GM23338 (cell line): ENCODE results near the gene EDN1. TPM values are rescaled to one million over a fixed set of nuclear protein-coding genes. Genes with fewer than 3 reads are reported as not detected.

Experiments used
- ATAC-seq: fragments of 200-7000 bp; cut with Tn5 transposase; 3 replicates; pipeline ENCODE4 v1.9.1; 2020
- DNase-seq: peaks from one replicate; pipeline ENCODE4 v3.0.0-alpha.2; 2015; ENCODE audit warnings: low spot score
- H2AFZ ChIP-seq: fragments of 200-600 bp; sonication (generic); 2 replicates; pipeline ENCODE4 v1.8.0; 2016; ENCODE audit warnings: antibody characterized with exemption, mild to moderate bottlenecking, moderate library complexity
- H3F3A ChIP-seq: fragments of 200-600 bp; sonication (generic); replicated peaks from 2 replicates; pipeline ENCODE4 v1.8.0; 2017; ENCODE audit warnings: antibody characterized with exemption, mixed run types, low read depth
- H3K27ac ChIP-seq: fragments of 200-600 bp; sonication (generic); 2 replicates; pipeline ENCODE4 v1.6.1; 2016; ENCODE audit warnings: low read depth
- H3K27me3 ChIP-seq: fragments of 200-600 bp; sonication (generic); 2 replicates; pipeline ENCODE4 v1.8.0; 2016; ENCODE audit warnings: mild to moderate bottlenecking, mixed run types, moderate library complexity; ENCODE audit not compliant: insufficient read depth
- H3K36me3 ChIP-seq: fragments of 200-600 bp; sonication (generic); 2 replicates; pipeline ENCODE4 v1.8.0; 2016; ENCODE audit warnings: mild to moderate bottlenecking; ENCODE audit not compliant: insufficient read depth
- H3K4me1 ChIP-seq: fragments of 200-600 bp; sonication (generic); 2 replicates; pipeline ENCODE4 v1.8.0; 2016; ENCODE audit warnings: mild to moderate bottlenecking, moderate library complexity; ENCODE audit not compliant: insufficient read depth
- H3K4me2 ChIP-seq: fragments of 200-600 bp; sonication (generic); 2 replicates; pipeline ENCODE4 v1.7.1; 2017; ENCODE audit warnings: mixed run types
- H3K4me3 ChIP-seq: fragments of 200-600 bp; sonication (generic); 2 replicates; pipeline ENCODE4 v1.6.1; 2016; ENCODE audit warnings: mixed run types
- H3K79me2 ChIP-seq: fragments of 200-600 bp; sonication (generic); replicated peaks from 2 replicates; pipeline ENCODE4 v1.8.0; 2017; ENCODE audit warnings: mild to moderate bottlenecking; ENCODE audit not compliant: insufficient read depth
- H3K9me2 ChIP-seq: fragments of 200-600 bp; sonication (generic); 2 replicates; pipeline ENCODE4 v1.8.0; 2017; ENCODE audit not compliant: insufficient read depth
- H4K20me1 ChIP-seq: fragments of 200-600 bp; sonication (generic); replicated peaks from 2 replicates; pipeline ENCODE4 v1.8.0; 2017; ENCODE audit warnings: mild to moderate bottlenecking; ENCODE audit not compliant: insufficient read depth
- H3K27ac Mint-ChIP-seq: 2 replicates; pipeline ENCODE4 v1.8.0; 2020; ENCODE audit warnings: inconsistent platforms, mild to moderate bottlenecking, moderate library complexity, mixed read lengths
- H3K27me3 Mint-ChIP-seq: 3 replicates; pipeline ENCODE4 v1.8.0; 2022; ENCODE audit warnings: low read depth, mild to moderate bottlenecking, moderate library complexity, mixed read lengths, inconsistent platforms; ENCODE audit not compliant: insufficient read depth, poor library complexity
- H3K36me3 Mint-ChIP-seq: 3 replicates; pipeline ENCODE4 v1.8.0; 2021; ENCODE audit warnings: low read depth, mild to moderate bottlenecking, inconsistent platforms, moderate library complexity, mixed read lengths
- H3K4me1 Mint-ChIP-seq: 3 replicates; pipeline ENCODE4 v1.8.0; 2020; ENCODE audit warnings: mild to moderate bottlenecking, inconsistent platforms, mixed read lengths
- H3K4me3 Mint-ChIP-seq: 3 replicates; pipeline ENCODE4 v1.8.0; 2021; ENCODE audit warnings: moderate library complexity, mild to moderate bottlenecking, inconsistent platforms, mixed read lengths
- H3K9me3 Mint-ChIP-seq: 3 replicates; pipeline ENCODE4 v1.8.0; 2020; ENCODE audit warnings: moderate library complexity, mild to moderate bottlenecking, inconsistent platforms, mixed read lengths
- JUNB ChIP-seq: IDR thresholded peaks from one replicate; pipeline ENCODE4 v1.6.1; 2016; ENCODE audit warnings: antibody characterized with exemption; ENCODE audit not compliant: unreplicated experiment
- POLR2AphosphoS5 ChIP-seq: IDR thresholded peaks from 2 replicates; pipeline ENCODE4 v1.6.1; 2016; ENCODE audit warnings: antibody characterized with exemption, low read depth
- ZNF331 ChIP-seq: fragments of 250-450 bp; sonication (Bioruptor Pico); IDR thresholded peaks from 2 replicates; pipeline ENCODE4 v1.5.0; 2020; ENCODE audit warnings: low read depth, mild to moderate bottlenecking, moderate library complexity
- polyA plus RNA-seq: library from polyadenylated mRNA; unstranded; fragments of >200 nt; fragmentation: Nextera tagmentation; extraction: Ambion mirVana; gene quantifications from 2 replicates; pipeline ENCODE4 v1.2.1, GENCODE V29; 2016
- total RNA-seq: library from RNA; depleted of rRNA; stranded (reverse); fragments of >200 nt; shearing (Covaris generic); gene quantifications from 2 replicates; pipeline ENCODE4 v1.2.3, GENCODE V29; 2014
- TF ChIP-seq, protein P1 (sequence below): fragments of 250-450 bp; sonication (Bioruptor Pico); IDR thresholded peaks from 2 replicates; pipeline ENCODE4 v1.5.0; 2020; ENCODE audit warnings: mild to moderate bottlenecking, moderate library complexity
- TF ChIP-seq, protein P2 (sequence below), 2 experiments: fragments of 200-600 bp in 1 of 2; sonication (generic) in 1 of 2; conservative IDR thresholded peaks; 2 replicates each; pipeline versions ENCODE4 v1.5.1 to v1.6.1; 2016 to 2017; ENCODE audit warnings: antibody characterized with exemption in 2 of 2, low read depth in 2 of 2, mild to moderate bottlenecking in 2 of 2, moderate library complexity in 1 of 2
- TF ChIP-seq, protein P3 (sequence below): IDR thresholded peaks from 2 replicates; pipeline ENCODE4 v1.6.1; 2016; ENCODE audit warnings: antibody characterized with exemption

EDN1 gene
- total and polyA plus RNA-seq, 2 experiments from 2014 or later, result 0.80 to 1.2 TPM

DNA sequence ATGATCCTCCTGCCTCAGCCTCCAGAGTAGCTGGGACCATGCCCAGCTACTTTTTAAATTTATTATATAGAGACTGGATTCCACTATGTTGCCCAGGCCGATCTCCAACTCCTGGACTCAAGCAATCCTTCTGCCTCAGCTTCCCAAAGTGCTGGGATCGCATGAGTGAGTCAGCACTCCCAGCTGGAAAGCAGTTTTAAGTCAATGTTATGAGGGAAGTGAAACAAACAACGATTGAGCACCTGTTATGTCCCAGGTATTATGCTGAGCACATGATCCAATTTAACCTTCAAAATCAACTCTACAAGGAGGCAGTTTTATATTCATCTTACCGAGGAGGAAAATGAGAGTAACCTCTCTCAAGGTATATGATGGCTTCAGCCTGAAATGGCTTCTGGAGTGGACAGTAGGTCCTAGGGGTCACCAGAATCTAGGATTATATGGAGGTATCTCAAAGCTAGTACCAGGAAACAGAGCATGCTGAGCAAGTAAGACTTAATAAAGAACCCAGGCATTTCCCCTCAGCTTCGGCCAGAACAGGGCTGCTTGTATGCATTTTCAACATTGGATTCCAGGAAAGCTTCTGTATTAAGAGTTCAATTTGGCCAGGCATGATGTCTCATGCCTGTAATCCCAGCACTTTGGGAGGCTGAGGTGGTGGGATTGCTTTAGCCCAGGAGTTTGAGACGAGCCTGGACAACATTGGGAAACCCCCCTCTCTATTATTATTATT, 55.0 kb downstream of the EDN1 start:
- peaks cover 9% of the 10 kb centered on the region; the same call in 2 of the 3 replicates for H3K4me1 Mint-ChIP-seq
- no peaks in the 10 kb centered on the region for H3K27me3 Mint-ChIP-seq
- Histone ChIP-seq H2AFZ (no peak overlapping the region), H3F3A (no peaks in the 10 kb centered on the region), H3K9me2 (peaks cover 4% of the 10 kb centered on the region; the same call in 1 of the 2 replicates), H3K36me3 (no peaks in the 10 kb centered on the region), H3K27me3 (no peaks in the 10 kb centered on the region), H3K4me1 (no peaks in the 10 kb centered on the region; the same call in 1 of the 2 replicates), H4K20me1 (no peaks in the 10 kb centered on the region), H3K4me2 (no peak overlapping the region), H3K4me3 (no peak overlapping the region), H3K27ac (no peak overlapping the region), H3K79me2 (no peaks in the 10 kb centered on the region)
- no peak overlapping the region for H3K4me3 Mint-ChIP-seq
- DNase-seq (no peak), ATAC-seq (no peak)
- H3K27ac Mint-ChIP-seq, result no peak overlapping the region
- peaks cover 4% of the 10 kb centered on the region for H3K36me3 Mint-ChIP-seq
- TF ChIP-seq JUNB, result no peak
- TF ChIP-seq, protein P1, sequence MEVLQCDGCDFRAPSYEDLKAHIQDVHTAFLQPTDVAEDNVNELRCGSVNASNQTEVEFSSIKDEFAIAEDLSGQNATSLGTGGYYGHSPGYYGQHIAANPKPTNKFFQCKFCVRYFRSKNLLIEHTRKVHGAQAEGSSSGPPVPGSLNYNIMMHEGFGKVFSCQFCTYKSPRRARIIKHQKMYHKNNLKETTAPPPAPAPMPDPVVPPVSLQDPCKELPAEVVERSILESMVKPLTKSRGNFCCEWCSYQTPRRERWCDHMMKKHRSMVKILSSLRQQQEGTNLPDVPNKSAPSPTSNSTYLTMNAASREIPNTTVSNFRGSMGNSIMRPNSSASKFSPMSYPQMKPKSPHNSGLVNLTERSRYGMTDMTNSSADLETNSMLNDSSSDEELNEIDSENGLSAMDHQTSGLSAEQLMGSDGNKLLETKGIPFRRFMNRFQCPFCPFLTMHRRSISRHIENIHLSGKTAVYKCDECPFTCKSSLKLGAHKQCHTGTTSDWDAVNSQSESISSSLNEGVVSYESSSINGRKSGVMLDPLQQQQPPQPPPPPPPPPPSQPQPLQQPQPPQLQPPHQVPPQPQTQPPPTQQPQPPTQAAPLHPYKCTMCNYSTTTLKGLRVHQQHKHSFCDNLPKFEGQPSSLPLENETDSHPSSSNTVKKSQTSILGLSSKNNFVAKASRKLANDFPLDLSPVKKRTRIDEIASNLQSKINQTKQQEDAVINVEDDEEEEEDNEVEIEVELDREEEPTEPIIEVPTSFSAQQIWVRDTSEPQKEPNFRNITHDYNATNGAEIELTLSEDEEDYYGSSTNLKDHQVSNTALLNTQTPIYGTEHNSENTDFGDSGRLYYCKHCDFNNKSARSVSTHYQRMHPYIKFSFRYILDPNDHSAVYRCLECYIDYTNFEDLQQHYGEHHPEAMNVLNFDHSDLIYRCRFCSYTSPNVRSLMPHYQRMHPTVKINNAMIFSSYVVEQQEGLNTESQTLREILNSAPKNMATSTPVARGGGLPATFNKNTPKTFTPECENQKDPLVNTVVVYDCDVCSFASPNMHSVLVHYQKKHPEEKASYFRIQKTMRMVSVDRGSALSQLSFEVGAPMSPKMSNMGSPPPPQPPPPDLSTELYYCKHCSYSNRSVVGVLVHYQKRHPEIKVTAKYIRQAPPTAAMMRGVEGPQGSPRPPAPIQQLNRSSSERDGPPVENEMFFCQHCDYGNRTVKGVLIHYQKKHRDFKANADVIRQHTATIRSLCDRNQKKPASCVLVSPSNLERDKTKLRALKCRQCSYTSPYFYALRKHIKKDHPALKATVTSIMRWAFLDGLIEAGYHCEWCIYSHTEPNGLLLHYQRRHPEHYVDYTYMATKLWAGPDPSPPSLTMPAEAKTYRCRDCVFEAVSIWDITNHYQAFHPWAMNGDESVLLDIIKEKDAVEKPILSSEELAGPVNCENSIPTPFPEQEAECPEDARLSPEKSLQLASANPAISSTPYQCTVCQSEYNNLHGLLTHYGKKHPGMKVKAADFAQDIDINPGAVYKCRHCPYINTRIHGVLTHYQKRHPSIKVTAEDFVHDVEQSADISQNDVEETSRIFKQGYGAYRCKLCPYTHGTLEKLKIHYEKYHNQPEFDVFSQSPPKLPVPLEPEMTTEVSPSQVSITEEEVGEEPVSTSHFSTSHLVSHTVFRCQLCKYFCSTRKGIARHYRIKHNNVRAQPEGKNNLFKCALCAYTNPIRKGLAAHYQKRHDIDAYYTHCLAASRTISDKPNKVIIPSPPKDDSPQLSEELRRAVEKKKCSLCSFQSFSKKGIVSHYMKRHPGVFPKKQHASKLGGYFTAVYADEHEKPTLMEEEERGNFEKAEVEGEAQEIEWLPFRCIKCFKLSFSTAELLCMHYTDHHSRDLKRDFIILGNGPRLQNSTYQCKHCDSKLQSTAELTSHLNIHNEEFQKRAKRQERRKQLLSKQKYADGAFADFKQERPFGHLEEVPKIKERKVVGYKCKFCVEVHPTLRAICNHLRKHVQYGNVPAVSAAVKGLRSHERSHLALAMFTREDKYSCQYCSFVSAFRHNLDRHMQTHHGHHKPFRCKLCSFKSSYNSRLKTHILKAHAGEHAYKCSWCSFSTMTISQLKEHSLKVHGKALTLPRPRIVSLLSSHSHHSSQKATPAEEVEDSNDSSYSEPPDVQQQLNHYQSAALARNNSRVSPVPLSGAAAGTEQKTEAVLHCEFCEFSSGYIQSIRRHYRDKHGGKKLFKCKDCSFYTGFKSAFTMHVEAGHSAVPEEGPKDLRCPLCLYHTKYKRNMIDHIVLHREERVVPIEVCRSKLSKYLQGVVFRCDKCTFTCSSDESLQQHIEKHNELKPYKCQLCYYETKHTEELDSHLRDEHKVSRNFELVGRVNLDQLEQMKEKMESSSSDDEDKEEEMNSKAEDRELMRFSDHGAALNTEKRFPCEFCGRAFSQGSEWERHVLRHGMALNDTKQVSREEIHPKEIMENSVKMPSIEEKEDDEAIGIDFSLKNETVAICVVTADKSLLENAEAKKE (CRISPR knock-in tag), result no peak
- peaks cover 6% of the 10 kb centered on the region; the same call in 1 of the 3 replicates for H3K9me3 Mint-ChIP-seq

DNA sequence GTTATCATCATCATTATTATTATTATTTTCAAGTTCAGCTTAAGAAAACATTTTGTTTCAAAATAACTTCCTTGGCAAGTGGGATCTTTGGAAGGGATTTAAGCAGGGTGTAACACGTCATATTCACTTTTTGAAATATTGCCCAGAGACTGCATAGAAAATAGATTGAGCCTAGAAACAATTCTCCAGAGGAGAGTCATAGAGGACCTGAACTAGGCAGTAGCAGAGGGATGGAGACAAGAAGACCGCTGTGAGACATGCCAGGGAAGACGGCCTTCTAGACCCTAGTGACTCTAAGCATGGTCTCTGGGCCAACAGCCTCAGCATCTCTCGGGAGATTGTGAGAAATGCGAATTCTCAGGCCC, 55.5 kb downstream of the EDN1 start:
- H3K4me3 ChIP-seq, result no peak overlapping the region
- peaks cover 10% of the 10 kb centered on the region for H3K9me3 Mint-ChIP-seq
- DNase-seq (no peak), ATAC-seq (no peak)
- no peak overlapping the region for H3K4me2 ChIP-seq
- no peaks in the 10 kb centered on the region for H4K20me1 ChIP-seq
- no peaks in the 10 kb centered on the region for H3K27me3 ChIP-seq
- H3K27ac Mint-ChIP-seq, result no peak overlapping the region
- no peaks in the 10 kb centered on the region for H3K36me3 ChIP-seq
- H3K9me2 ChIP-seq, result peaks cover 4% of the 10 kb centered on the region
- H3K36me3 Mint-ChIP-seq, result peaks cover 8% of the 10 kb centered on the region
- H3K4me1 Mint-ChIP-seq, result peaks cover 9% of the 10 kb centered on the region; the same call in 2 of the 3 replicates
- no peak overlapping the region for H3K27ac ChIP-seq
- H3F3A ChIP-seq, result no peaks in the 10 kb centered on the region
- no peak overlapping the region for H2AFZ ChIP-seq
- H3K79me2 ChIP-seq, result no peaks in the 10 kb centered on the region
- no peaks in the 10 kb centered on the region; the same call in 1 of the 2 replicates for H3K4me1 ChIP-seq
- H3K27me3 Mint-ChIP-seq, result no peaks in the 10 kb centered on the region
- no peak overlapping the region for H3K4me3 Mint-ChIP-seq
- no peak for TF ChIP-seq POLR2AphosphoS5
- TF ChIP-seq JUNB, result no peak
- TF ChIP-seq ZNF331, result no peak
- TF ChIP-seq, protein P2, sequence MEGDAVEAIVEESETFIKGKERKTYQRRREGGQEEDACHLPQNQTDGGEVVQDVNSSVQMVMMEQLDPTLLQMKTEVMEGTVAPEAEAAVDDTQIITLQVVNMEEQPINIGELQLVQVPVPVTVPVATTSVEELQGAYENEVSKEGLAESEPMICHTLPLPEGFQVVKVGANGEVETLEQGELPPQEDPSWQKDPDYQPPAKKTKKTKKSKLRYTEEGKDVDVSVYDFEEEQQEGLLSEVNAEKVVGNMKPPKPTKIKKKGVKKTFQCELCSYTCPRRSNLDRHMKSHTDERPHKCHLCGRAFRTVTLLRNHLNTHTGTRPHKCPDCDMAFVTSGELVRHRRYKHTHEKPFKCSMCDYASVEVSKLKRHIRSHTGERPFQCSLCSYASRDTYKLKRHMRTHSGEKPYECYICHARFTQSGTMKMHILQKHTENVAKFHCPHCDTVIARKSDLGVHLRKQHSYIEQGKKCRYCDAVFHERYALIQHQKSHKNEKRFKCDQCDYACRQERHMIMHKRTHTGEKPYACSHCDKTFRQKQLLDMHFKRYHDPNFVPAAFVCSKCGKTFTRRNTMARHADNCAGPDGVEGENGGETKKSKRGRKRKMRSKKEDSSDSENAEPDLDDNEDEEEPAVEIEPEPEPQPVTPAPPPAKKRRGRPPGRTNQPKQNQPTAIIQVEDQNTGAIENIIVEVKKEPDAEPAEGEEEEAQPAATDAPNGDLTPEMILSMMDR (conservative IDR thresholded peaks at IDR 0.05; ENCODE audit: low read depth in 2 of 2), result no peak
- TF ChIP-seq, protein P3, sequence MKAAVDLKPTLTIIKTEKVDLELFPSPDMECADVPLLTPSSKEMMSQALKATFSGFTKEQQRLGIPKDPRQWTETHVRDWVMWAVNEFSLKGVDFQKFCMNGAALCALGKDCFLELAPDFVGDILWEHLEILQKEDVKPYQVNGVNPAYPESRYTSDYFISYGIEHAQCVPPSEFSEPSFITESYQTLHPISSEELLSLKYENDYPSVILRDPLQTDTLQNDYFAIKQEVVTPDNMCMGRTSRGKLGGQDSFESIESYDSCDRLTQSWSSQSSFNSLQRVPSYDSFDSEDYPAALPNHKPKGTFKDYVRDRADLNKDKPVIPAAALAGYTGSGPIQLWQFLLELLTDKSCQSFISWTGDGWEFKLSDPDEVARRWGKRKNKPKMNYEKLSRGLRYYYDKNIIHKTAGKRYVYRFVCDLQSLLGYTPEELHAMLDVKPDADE, result no peak
